Measurements from ENCODE around the gene RHBDL3.
"Not testable (repeated sequence)": the region's sequence is repeated elsewhere in the genome, so short reads cannot be mapped to it uniquely, and the experiment has no call there.

RHBDL3 gene

DNA sequence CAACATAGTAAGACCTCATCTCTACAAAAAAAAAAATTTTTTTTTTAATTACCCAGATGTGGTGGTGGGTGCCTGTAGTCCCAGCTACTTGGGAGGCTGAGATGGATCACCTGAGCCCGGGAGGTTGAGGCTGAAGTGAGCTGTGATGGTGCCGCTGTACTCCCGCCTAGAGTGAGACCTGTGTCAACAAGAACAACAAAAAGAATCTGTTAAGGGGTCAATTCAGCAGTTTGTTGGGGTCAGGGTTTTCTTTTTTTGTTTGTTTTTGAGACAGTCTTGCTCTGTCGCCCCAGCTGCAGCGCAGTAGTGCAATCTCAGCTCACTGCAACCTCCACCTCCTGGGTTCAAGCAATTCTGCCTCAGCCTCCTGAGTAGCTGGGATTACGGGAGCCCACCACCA, 54.4 kb downstream of the RHBDL3 start:
- not testable (repeated sequence) for H3K4me3 Mint-ChIP-seq; H3K9me3 Mint-ChIP-seq (ENCODE audit: low read depth); H3K27ac Mint-ChIP-seq; H3K27me3 Mint-ChIP-seq; H3K36me3 Mint-ChIP-seq
- peaks cover 24% of the 10 kb centered on the region for H3K4me1 Mint-ChIP-seq (ENCODE audit: low read depth)

DNA sequence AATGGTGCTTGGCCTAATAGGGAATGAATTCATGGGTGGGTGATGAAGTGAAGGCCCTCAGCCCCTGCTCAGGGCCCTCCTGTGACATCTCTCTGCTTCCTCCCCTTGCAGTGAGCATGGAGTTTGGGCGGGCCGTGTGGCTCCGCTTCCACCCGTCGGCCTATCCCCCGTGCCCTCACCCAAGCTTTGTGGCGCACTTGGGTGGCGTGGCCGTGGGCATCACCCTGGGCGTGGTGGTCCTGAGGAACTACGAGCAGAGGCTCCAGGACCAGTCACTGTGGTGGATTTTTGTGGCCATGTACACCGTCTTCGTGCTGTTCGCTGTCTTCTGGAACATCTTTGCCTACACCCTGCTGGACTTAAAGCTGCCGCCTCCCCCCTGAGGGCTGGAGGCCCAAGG, 55.2 kb downstream of the RHBDL3 start:
- Mint-ChIP-seq H3K36me3 (no peaks in the 10 kb centered on the region), H3K4me3 (no peak overlapping the region), H3K27me3 (peaks cover 4% of the 10 kb centered on the region), H3K27ac (no peak overlapping the region), H3K9me3 (ENCODE audit: low read depth) (no peaks in the 10 kb centered on the region), H3K4me1 (ENCODE audit: low read depth) (peaks cover 24% of the 10 kb centered on the region)

DNA sequence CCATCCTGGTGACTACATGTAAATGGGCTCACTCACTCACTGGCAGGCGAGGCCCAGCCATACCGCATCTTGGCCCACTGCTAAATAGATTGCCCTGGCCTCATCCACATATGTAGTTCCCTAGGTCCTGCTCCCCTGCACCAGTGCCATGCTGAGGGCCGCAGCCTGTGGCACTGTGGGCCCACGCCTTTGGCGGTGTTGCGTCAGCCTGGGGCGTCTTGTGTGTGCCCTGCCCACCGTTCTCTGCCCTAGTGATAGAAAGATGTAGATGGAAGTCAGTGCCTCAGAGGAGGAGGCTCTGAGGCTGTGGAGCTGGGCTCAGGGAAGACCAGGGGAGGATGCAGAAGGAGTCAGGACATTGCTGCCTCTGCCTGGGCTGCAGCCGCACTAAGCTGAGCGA, 57.4 kb downstream of the RHBDL3 start:
- no peaks in the 10 kb centered on the region for H3K9me3 Mint-ChIP-seq (ENCODE audit: low read depth)
- H3K4me1 Mint-ChIP-seq (ENCODE audit: low read depth), result peaks cover 24% of the 10 kb centered on the region
- H3K4me3 Mint-ChIP-seq, result no peak overlapping the region
- no peaks in the 10 kb centered on the region for H3K27me3 Mint-ChIP-seq
- no peak overlapping the region for H3K27ac Mint-ChIP-seq
- no peaks in the 10 kb centered on the region for H3K36me3 Mint-ChIP-seq

DNA sequence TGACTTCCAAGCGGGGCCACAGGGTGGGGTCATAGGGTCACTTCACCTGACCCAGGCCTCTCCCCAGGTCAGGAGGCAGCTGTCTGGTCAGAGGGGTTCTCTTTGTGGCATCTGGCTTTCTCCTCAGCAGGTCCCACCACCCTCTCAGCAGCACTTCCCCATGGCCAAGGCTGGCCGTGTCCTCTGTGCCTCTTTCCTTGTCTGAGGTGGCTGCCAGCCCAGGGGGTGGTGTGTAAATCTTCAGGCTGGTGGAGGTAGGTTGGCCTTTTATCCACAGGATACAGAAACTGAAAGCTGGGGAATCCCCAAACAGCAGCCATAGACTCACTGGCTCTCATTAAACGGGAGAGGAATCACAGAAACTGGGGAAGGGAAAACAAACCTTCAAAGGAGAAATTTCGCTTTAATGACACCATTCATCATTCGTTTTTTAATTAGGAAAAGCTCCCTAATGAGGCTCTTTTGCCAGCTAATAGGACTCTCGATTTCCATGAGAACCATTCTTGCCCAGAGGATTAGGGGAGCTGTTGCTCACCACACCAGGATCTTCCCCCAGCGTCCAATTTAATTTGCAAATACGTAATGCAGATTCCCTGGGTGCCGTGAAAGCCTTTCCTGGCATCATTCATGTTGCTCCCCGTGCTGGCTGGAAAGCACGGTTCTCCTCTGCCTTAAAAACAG, 58.3 kb downstream of the RHBDL3 start:
- Mint-ChIP-seq H3K4me1 (ENCODE audit: low read depth) (peaks cover 22% of the 10 kb centered on the region), H3K4me3 (peak overlapping the region; percentile 45), H3K27me3 (no peaks in the 10 kb centered on the region), H3K36me3 (no peaks in the 10 kb centered on the region), H3K9me3 (ENCODE audit: low read depth) (no peaks in the 10 kb centered on the region), H3K27ac (no peak overlapping the region)

DNA sequence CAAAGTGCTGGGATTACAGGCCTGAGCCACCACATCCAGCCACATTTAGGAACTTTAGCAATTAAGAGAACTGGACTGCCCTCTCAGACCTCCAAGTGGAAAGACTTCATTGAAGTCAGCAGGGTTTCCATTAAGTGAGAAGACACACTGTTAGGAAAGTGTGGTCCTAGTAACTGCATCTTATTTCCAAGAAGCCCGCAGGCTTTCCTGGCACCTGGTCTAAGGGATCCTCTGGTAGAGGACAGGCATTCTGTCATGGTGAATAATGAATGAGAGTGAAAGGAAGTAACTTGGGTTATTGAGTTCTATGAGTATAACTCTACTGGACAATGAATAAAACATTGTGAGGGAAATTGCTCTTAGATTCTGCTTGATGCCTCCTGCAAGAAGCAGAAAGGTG, 62.3 kb downstream of the RHBDL3 start:
- Mint-ChIP-seq H3K27me3 (no peaks in the 10 kb centered on the region), H3K9me3 (ENCODE audit: low read depth) (no peaks in the 10 kb centered on the region), H3K4me3 (no peak overlapping the region), H3K36me3 (peaks cover 2% of the 10 kb centered on the region), H3K27ac (no peak overlapping the region), H3K4me1 (ENCODE audit: low read depth) (peaks cover 37% of the 10 kb centered on the region)

DNA sequence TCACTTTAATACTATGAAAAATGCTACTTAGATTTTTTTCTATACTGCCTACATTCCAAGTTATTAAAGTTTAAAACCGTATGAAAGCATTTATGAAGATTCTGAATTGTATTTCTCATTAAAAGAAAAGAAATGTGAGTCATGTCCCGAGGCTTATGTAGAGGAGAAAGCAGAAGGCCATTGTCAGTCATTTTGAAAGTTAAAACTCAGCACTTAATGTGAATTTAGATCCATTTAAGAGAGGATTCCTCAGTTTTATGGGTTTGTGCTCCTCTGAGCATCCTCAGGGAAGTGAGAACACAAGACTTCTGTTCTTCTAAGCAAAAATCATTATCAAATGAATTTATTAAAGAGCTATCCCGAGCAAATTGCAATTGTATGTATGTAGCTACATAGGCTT, 64.5 kb downstream of the RHBDL3 start:
- Mint-ChIP-seq H3K4me3 (peak overlapping the region; percentile 49), H3K27me3 (no peaks in the 10 kb centered on the region), H3K36me3 (peaks cover 9% of the 10 kb centered on the region), H3K4me1 (ENCODE audit: low read depth) (peaks cover 21% of the 10 kb centered on the region), H3K9me3 (ENCODE audit: low read depth) (no peaks in the 10 kb centered on the region), H3K27ac (peak overlapping the region; percentile 78)

DNA sequence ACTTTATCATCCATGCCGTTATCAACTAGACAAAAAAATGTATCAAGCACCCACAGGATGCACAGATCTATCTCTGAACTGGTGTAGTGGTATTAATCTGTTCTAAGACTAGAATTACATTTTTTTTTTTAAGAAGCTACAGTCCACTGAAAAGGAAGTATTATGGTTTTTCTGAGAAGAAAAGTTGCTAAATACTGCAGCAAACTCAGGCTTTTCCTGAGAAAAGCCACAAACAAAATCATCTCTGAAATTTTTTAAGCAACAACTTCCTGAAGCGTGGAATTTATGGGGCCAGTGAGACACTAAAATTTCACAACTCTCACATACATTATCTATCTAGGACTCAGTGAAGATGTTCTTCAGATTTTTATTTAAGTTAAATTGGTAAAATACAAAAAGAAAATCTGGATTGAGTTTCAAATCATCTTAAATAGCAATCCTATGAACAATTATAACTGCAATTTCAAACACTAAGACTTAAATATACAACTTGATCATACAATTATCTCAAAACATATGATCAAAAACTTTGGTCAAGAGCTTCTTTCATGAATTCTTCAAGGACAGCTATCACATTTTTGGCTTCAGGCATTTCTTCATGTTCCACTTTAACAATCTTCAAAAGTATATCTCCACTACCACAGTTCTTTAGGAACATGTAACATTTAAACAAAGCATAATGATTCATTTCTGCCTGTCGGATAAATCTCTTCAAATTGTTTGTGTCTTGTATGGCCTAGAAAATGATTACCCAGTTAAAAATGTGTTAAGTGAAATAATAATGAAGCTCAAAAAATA, 65.8 kb downstream of the RHBDL3 start:
- Mint-ChIP-seq H3K27ac (peak overlapping the region; percentile 83), H3K4me3 (peak overlapping the region; percentile 40)

DNA sequence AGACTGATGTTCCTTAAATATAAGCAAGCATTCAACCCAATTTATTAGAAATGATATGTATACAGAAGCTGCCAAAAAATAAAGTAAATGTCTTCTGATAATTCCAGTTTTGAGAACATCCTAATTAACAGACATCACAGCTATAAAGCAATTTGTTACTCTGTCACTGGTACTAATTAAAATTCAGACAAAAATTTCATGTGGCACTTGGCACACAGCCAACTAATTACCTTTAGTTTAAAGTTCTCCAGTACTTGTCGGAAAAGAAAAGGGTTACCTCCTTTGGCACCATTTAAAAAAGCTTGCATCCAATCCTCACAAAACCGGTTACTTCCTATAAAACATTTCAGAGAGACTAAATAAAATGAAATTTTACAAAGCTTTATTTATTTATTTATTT, 67.6 kb downstream of the RHBDL3 start:
- Mint-ChIP-seq H3K27me3 (no peaks in the 10 kb centered on the region), H3K4me3 (no peak overlapping the region), H3K4me1 (ENCODE audit: low read depth) (peaks cover 21% of the 10 kb centered on the region), H3K9me3 (ENCODE audit: low read depth) (no peaks in the 10 kb centered on the region), H3K27ac (no peak overlapping the region), H3K36me3 (peaks cover 9% of the 10 kb centered on the region)

More for the DNA sequence above, 65.8 kb downstream of the RHBDL3 start:
- H3K27me3 Mint-ChIP-seq, result no peaks in the 10 kb centered on the region
- peaks cover 21% of the 10 kb centered on the region for H3K4me1 Mint-ChIP-seq (ENCODE audit: low read depth)
- H3K9me3 Mint-ChIP-seq (ENCODE audit: low read depth), result no peaks in the 10 kb centered on the region
- H3K36me3 Mint-ChIP-seq, result peaks cover 9% of the 10 kb centered on the region

DNA sequence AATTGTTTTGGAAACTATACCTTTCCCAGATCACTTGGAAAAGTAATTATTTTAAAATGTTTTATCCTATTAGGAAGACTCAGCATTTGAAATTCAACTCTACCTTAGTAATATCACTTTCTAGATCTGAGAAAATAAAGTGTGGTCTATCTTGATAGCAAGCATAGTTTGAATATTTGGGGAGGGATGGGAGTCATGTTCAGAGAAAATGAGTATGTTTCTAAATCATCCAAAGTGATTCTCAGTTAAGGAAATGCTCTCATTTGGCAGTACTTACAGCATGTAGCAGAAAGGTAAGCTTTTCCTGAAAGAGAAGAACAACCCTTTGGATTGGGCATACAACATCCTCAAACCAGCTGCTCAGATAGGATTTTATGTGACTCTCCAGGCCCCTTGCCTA, 69.4 kb downstream of the RHBDL3 start:
- Mint-ChIP-seq H3K9me3 (ENCODE audit: low read depth) (no peaks in the 10 kb centered on the region), H3K4me1 (ENCODE audit: low read depth) (peaks cover 22% of the 10 kb centered on the region), H3K27ac (no peak overlapping the region), H3K36me3 (peaks cover 9% of the 10 kb centered on the region), H3K4me3 (no peak overlapping the region), H3K27me3 (no peaks in the 10 kb centered on the region)

DNA sequence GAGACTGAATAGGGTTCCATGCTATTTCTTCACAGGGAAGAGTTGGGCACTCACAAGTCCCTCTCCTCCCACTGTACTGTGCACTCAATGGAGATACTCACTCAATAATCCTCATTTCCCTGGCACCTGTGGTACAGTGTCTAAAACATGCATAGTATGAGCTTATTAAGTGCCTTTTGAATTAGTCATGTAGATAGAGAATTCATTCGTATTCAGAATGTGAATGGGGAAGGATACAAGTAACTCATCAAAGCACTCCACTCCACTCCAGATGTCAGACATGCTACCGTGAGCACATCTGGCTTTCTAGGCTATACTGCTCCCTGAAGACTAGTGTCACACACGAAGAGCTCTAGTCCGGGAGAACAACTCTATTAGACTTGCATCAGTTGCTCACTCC, 70.1 kb downstream of the RHBDL3 start:
- H3K27ac Mint-ChIP-seq, result no peak overlapping the region
- peaks cover 9% of the 10 kb centered on the region for H3K36me3 Mint-ChIP-seq
- peaks cover 16% of the 10 kb centered on the region for H3K4me1 Mint-ChIP-seq (ENCODE audit: low read depth)
- no peak overlapping the region for H3K4me3 Mint-ChIP-seq
- no peaks in the 10 kb centered on the region for H3K27me3 Mint-ChIP-seq
- no peaks in the 10 kb centered on the region for H3K9me3 Mint-ChIP-seq (ENCODE audit: low read depth)

DNA sequence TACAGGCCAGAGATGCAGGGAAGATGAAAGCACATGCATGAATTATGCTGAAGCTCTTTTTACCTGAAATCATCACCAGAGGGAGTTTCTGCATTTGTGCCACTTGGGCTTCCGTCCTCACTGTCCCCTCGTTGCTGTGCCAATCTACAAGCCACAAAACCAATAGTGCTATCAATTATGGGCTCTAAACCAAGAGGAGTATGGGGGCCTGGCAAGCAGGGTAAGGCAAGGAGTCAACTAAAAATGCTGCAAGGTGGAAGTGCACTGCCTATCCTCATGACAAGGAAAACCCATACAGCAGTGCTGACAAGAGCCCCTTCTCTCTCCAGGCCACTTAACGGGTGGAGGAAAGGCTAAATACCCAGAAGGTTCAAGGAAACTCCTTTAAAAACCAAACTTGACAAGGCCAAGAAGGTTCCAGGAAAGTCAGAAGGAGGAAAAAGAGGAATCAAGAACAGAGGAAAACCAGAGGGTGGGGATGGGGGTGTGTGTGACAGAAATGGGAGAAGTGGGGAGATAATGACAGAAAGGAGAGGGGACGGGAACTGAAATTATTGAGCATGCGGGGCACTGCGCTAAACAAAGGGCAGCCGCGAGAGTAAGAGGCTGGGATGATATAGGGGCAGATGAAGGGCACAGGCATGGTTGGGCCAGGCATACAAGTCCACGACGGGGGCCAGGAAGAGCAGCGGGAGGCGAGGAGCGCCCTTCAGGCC, 75.7 kb downstream of the RHBDL3 start:
- H3K4me1 Mint-ChIP-seq (ENCODE audit: low read depth), result peaks cover 24% of the 10 kb centered on the region
- no peaks in the 10 kb centered on the region for H3K9me3 Mint-ChIP-seq (ENCODE audit: low read depth)

DNA sequence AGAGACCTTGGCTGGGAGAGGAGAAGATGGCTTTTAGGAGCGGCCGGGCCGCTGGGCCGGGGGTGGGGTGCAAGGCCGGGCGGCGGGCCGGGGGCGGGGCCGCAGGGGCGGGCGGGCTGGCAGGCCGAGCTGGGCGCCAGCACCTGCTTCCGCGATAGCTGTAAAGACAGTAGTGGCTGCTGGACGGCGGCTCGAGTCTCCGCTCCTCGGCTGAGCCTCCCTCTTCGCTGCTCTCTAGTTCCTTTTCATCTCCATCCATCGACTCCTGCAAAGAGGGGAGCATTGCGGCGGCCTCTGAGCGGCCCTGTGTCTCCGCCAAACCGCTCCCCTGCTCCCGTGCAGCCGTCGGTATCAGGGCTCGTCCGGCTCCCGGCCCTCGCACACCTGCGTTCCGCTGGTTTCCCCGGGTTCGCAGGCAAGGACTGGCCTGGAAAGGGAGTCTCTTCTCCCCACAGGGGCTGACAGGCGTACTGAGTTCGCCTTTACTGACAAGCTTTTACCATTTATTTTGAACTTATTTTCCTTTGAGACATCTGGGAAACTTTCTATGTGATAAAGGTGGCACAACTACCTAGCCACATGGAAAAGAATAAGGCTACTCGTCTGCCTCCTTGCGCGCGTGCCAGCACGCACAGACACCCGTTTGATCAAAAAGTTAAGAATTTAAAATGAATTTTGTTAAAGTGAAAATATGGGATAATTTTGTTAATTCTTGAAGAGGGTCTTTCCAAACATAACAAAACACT, 76.4 kb downstream of the RHBDL3 start, which contains the start of gene C17orf75:
C17orf75 (minus strand) TSS at position 317 of the 746 bp plus-strand sequence; CDS start at position 283, 34 bp downstream.
- Mint-ChIP-seq H3K27ac (peak within 1 kb of the TSS; percentile 98), H3K4me1 (ENCODE audit: low read depth) (peaks cover 24% of the 10 kb centered on the region), H3K36me3 (no peaks in the 10 kb centered on the region), H3K9me3 (ENCODE audit: low read depth) (no peaks in the 10 kb centered on the region), H3K4me3 (peak within 1 kb of the TSS; percentile 98), H3K27me3 (no peaks in the 10 kb centered on the region)

More for the DNA sequence above, 75.7 kb downstream of the RHBDL3 start:
- no peaks in the 10 kb centered on the region for H3K36me3 Mint-ChIP-seq
- peak overlapping the region; percentile 98 for H3K4me3 Mint-ChIP-seq
- H3K27me3 Mint-ChIP-seq, result no peaks in the 10 kb centered on the region
- peak overlapping the region; percentile 98 for H3K27ac Mint-ChIP-seq

DNA sequence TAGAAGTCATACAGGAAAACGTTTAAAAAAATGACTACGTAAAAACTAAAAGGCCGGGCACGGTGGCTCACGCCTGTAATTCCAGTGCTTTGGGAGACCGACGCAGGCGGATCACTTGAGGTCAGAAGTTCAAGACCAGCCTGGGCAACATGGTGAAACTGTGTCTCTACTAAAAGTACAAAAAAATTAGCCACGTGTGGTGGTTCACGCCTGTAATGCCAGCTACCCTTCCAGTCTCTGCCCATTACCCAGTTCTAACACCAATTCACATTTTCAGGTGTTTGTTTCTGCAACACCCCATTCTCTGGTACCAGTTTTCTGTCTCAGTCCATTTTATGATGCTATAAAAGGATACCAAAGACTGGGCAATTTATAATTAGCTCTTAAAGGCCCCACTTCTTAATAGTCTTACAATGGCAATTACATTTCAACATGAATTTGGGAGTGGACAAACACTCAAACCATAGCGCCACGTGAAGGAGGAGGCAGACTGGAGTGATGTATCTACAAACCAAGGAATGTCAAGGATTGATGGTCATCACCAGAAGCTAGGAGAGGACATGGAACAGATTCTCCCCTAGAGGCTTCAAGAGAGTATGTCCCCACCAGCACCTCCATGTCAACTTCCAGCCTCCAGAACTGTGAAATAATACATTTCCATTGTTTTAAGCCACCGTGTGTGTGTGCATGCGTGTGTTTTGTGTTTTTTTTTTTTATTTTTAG, 77.1 kb downstream of the RHBDL3 start:
- peaks cover 24% of the 10 kb centered on the region for H3K4me1 Mint-ChIP-seq (ENCODE audit: low read depth)
- no peaks in the 10 kb centered on the region for H3K9me3 Mint-ChIP-seq (ENCODE audit: low read depth)
- no peaks in the 10 kb centered on the region for H3K27me3 Mint-ChIP-seq
- H3K4me3 Mint-ChIP-seq, result peak overlapping the region; percentile 98
- H3K36me3 Mint-ChIP-seq, result no peaks in the 10 kb centered on the region
- H3K27ac Mint-ChIP-seq, result peak overlapping the region; percentile 89

DNA sequence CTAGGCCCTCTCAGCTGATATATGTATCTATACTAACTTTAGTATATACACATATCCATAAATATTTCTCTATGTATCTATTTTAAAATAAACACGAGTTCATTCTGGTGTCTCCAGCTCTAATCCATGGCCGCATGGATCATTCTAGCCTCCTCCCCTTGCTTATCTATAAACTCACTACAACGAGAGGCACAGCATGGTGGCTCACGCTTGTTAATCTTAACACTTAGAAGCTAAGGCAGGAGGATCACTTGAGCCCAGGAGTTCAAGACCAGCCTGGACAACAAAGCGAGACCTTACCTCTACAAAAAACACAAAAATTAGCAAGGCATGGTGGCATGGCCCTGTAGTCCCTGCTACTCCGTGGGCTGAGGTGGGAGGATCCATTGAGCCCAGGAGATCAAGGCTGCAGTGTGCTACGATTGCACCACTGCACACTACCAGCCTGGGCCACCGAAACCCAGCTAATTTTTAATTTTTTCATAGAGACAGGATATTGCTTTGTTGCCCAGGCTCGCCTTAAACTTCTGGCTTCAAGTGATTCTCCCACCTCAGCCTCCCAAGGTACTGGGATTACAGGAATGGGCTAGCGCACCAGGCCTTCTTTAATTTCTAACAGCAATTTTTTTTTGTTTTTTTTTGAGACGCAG, 80.4 kb downstream of the RHBDL3 start:
- no peaks in the 10 kb centered on the region for H3K36me3 Mint-ChIP-seq
- H3K4me1 Mint-ChIP-seq (ENCODE audit: low read depth), result peaks cover 27% of the 10 kb centered on the region
- H3K27me3 Mint-ChIP-seq, result no peaks in the 10 kb centered on the region
- no peaks in the 10 kb centered on the region for H3K9me3 Mint-ChIP-seq (ENCODE audit: low read depth)
- no peak overlapping the region for H3K27ac Mint-ChIP-seq
- H3K4me3 Mint-ChIP-seq, result no peak overlapping the region
